ENCODE data around the gene ATP2A3. TPM values are rescaled to one million over a fixed set of nuclear protein-coding genes. Genes with fewer than 3 reads are reported as not detected.

The ATP2A3 gene
- total RNA-seq, 2 experiments from 2014 or later, result 92.6 to 98.3 TPM

GRCh38 chr17:3923466-3924190 is 40.6 kb downstream of the ATP2A3 start:
- H3K27ac Mint-ChIP-seq, result no peak overlapping the region
- no peaks in the 10 kb centered on the region for H3K27me3 Mint-ChIP-seq
- ChIA-PET POLR2A (no interaction called here), CTCF (interaction anchor here (2.1 kb wide), 1 partner anchor 9 kb away, joined by 7 read pairs; no protein-coding TSS in a partner anchor)
- intact Hi-C loops (cut with DNase I, micrococcal nuclease), result no loop called here
- H3K4me1 Mint-ChIP-seq, result no peaks in the 10 kb centered on the region
- peaks cover 12% of the 10 kb centered on the region for H3K36me3 Mint-ChIP-seq (ENCODE audit: low read depth)
- DNase-seq, result no peak
- no peak for ATAC-seq
- H3K9me3 Mint-ChIP-seq (ENCODE audit: low read depth), result no peaks in the 10 kb centered on the region
- no peak overlapping the region for H3K4me3 Mint-ChIP-seq

GRCh38 chr17:3922765-3923164 is 41.5 kb downstream of the ATP2A3 start:
- DNase-seq (no peak), ATAC-seq (no peak)
- Mint-ChIP-seq H3K27ac (no peak overlapping the region), H3K27me3 (no peaks in the 10 kb centered on the region), H3K4me1 (no peaks in the 10 kb centered on the region), H3K4me3 (no peak overlapping the region), H3K36me3 (ENCODE audit: low read depth) (peaks cover 12% of the 10 kb centered on the region), H3K9me3 (ENCODE audit: low read depth) (no peaks in the 10 kb centered on the region)
- POLR2A ChIA-PET, result no interaction called here
- CTCF ChIA-PET, result interaction anchor here (2.1 kb wide), 1 partner anchor 9 kb away, joined by 7 read pairs; no protein-coding TSS in a partner anchor
- intact Hi-C loops (cut with DNase I, micrococcal nuclease), result no loop called here

GRCh38 chr17:3921502-3922319 is 42.5 kb downstream of the ATP2A3 start:
- ChIA-PET CTCF (interaction anchor here (0.9 to 2.1 kb wide), 3 partner anchors 7 to 71 kb away, joined by 3 to 7 read pairs (median 3); no protein-coding TSS in a partner anchor), POLR2A (no interaction called here)
- no peaks in the 10 kb centered on the region for H3K27me3 Mint-ChIP-seq

GRCh38 chr17:3921006-3921405 is 43.2 kb downstream of the ATP2A3 start:
- CTCF ChIA-PET, result interaction anchor here (1.1 kb wide), 1 partner anchor 70 kb away, joined by 3 read pairs; no protein-coding TSS in a partner anchor
- no peaks in the 10 kb centered on the region for H3K9me3 Mint-ChIP-seq (ENCODE audit: low read depth)
- peaks cover 12% of the 10 kb centered on the region for H3K4me1 Mint-ChIP-seq
- H3K4me3 Mint-ChIP-seq, result no peak overlapping the region
- intact Hi-C loops (cut with DNase I, micrococcal nuclease), result no loop called here
- H3K27me3 Mint-ChIP-seq, result no peaks in the 10 kb centered on the region
- POLR2A ChIA-PET, result no interaction called here
- no peak overlapping the region for H3K27ac Mint-ChIP-seq
- DNase-seq, result no peak
- ATAC-seq, result no peak
- H3K36me3 Mint-ChIP-seq (ENCODE audit: low read depth), result peaks cover 11% of the 10 kb centered on the region

More at GRCh38 chr17:3921502-3922319, 42.5 kb downstream of the ATP2A3 start:
- no peak for ATAC-seq
- Mint-ChIP-seq H3K4me1 (peaks cover 5% of the 10 kb centered on the region), H3K36me3 (ENCODE audit: low read depth) (peaks cover 12% of the 10 kb centered on the region), H3K27ac (no peak overlapping the region), H3K4me3 (no peak overlapping the region), H3K9me3 (ENCODE audit: low read depth) (no peaks in the 10 kb centered on the region)
- no peak for DNase-seq
- intact Hi-C loops (cut with DNase I, micrococcal nuclease), result no loop called here

- Mint-ChIP-seq H3K36me3 (ENCODE audit: low read depth) (peaks cover 2% of the 10 kb centered on the region), H3K27ac (no peak overlapping the region), H3K27me3 (no peaks in the 10 kb centered on the region), H3K9me3 (ENCODE audit: low read depth) (no peaks in the 10 kb centered on the region), H3K4me3 (no peak overlapping the region), H3K4me1 (peaks cover 21% of the 10 kb centered on the region)
- DNase-seq (no peak), ATAC-seq (no peak)
- CTCF ChIA-PET, result no interaction called here
- intact Hi-C loops (cut with DNase I, micrococcal nuclease), result no loop called here
- POLR2A ChIA-PET, result no interaction called here
These were observed 45.1 kb downstream of the ATP2A3 start for GRCh38 chr17:3919123-3919624.

GRCh38 chr17:3918372-3919122 is 45.7 kb downstream of the ATP2A3 start:
- Mint-ChIP-seq H3K27ac (no peak overlapping the region), H3K4me1 (peaks cover 27% of the 10 kb centered on the region), H3K4me3 (no peak overlapping the region), H3K36me3 (ENCODE audit: low read depth) (no peaks in the 10 kb centered on the region), H3K27me3 (no peaks in the 10 kb centered on the region), H3K9me3 (ENCODE audit: low read depth) (no peaks in the 10 kb centered on the region)
- POLR2A ChIA-PET, result no interaction called here
- intact Hi-C loops (cut with DNase I, micrococcal nuclease), result no loop called here
- DNase-seq, result no peak
- ATAC-seq, result no peak
- CTCF ChIA-PET, result no interaction called here

- Mint-ChIP-seq H3K36me3 (ENCODE audit: low read depth) (no peaks in the 10 kb centered on the region), H3K9me3 (ENCODE audit: low read depth) (no peaks in the 10 kb centered on the region), H3K27me3 (no peaks in the 10 kb centered on the region), H3K27ac (no peak overlapping the region), H3K4me1 (peaks cover 31% of the 10 kb centered on the region), H3K4me3 (no peak overlapping the region)
- ATAC-seq, result no peak
- no peak for DNase-seq
- intact Hi-C loops (cut with DNase I, micrococcal nuclease), result no loop called here
- CTCF ChIA-PET, result interaction anchor here (1.3 to 2.0 kb wide), 2 partner anchors 81 to 87 kb away, joined by 3 to 8 read pairs; no protein-coding TSS in a partner anchor
- POLR2A ChIA-PET, result no interaction called here
These were observed 46.8 kb downstream of the ATP2A3 start for GRCh38 chr17:3917391-3917931.

GRCh38 chr17:3916825-3917224 is 47.4 kb downstream of the ATP2A3 start:
- DNase-seq (no peak), ATAC-seq (no peak)
- no peak overlapping the region for H3K4me3 Mint-ChIP-seq
- no peaks in the 10 kb centered on the region for H3K9me3 Mint-ChIP-seq (ENCODE audit: low read depth)
- H3K4me1 Mint-ChIP-seq, result peaks cover 33% of the 10 kb centered on the region
- peak overlapping the region; percentile 60 for H3K27ac Mint-ChIP-seq
- no peaks in the 10 kb centered on the region for H3K36me3 Mint-ChIP-seq (ENCODE audit: low read depth)
- H3K27me3 Mint-ChIP-seq, result no peaks in the 10 kb centered on the region
- ChIA-PET CTCF (interaction anchor here (0.6 to 2.0 kb wide), 5 partner anchors 18 to 532 kb away, joined by 3 to 8 read pairs (median 3); no protein-coding TSS in a partner anchor), POLR2A (no interaction called here)
- intact Hi-C loops (cut with DNase I, micrococcal nuclease), result no loop called here

GRCh38 chr17:3915995-3916696 is 48.1 kb downstream of the ATP2A3 start, which contains the start of gene P2RX1:
Gene P2RX1 (minus strand): TSS chr17:3916465. CDS start chr17:3916225, 240 bp downstream.
- ChIA-PET POLR2A (no interaction called here), CTCF (interaction anchor here (0.6 to 2.0 kb wide), 10 partner anchors 9 to 532 kb away, joined by 3 to 8 read pairs (median 4); partner anchors contain the start of gene CAMKK1)
- Mint-ChIP-seq H3K27ac (peak within 1 kb of the TSS; percentile 60), H3K9me3 (ENCODE audit: low read depth) (no peaks in the 10 kb centered on the region), H3K27me3 (no peaks in the 10 kb centered on the region), H3K4me1 (peaks cover 40% of the 10 kb centered on the region), H3K4me3 (peak within 1 kb of the TSS; percentile 20), H3K36me3 (ENCODE audit: low read depth) (no peaks in the 10 kb centered on the region)
- intact Hi-C loops (cut with DNase I, micrococcal nuclease), result loop anchor here (2.0 kb wide), 2 partner anchors 89 to 159 kb away; no protein-coding TSS in a partner anchor
- DNase-seq, result peak; percentile 65
- ATAC-seq, result peak; percentile 34

GRCh38 chr17:3915581-3915994 is 48.6 kb downstream of the ATP2A3 start:
- Mint-ChIP-seq H3K27me3 (no peaks in the 10 kb centered on the region), H3K4me3 (peak overlapping the region; percentile 20), H3K4me1 (peaks cover 45% of the 10 kb centered on the region), H3K9me3 (ENCODE audit: low read depth) (no peaks in the 10 kb centered on the region), H3K36me3 (ENCODE audit: low read depth) (no peaks in the 10 kb centered on the region), H3K27ac (no peak overlapping the region)
- ChIA-PET POLR2A (no interaction called here), CTCF (interaction anchor here (0.7 to 2.0 kb wide), 7 partner anchors 9 to 88 kb away, joined by 3 to 8 read pairs (median 4); partner anchors contain the start of gene CAMKK1)
- DNase-seq (no peak), ATAC-seq (no peak)
- intact Hi-C loops (cut with DNase I, micrococcal nuclease), result loop anchor here (2.0 kb wide), 2 partner anchors 89 to 159 kb away; no protein-coding TSS in a partner anchor

Measured in activated CD4-positive, alpha-beta T cell treated with anti-CD3 and anti-CD28 coated beads for 36 hours (primary cell).